Neural crest cell (in vitro differentiated cells): ENCODE data around the gene SMG6. TPM values are rescaled to one million over a fixed set of nuclear protein-coding genes. Genes with fewer than 3 reads are reported as not detected.

Source experiments
- DNase-seq: peaks from one replicate; pipeline ENCODE4 v3.0.0; 2021; ENCODE audit warnings: low read depth, mixed read lengths, low spot score
- H3K27ac Mint-ChIP-seq: one replicate; pipeline ENCODE4 v1.8.0; 2021; ENCODE audit warnings: mild to moderate bottlenecking, mixed read lengths; ENCODE audit not compliant: unreplicated experiment
- H3K27me3 Mint-ChIP-seq: 2 replicates; pipeline ENCODE4 v1.8.0; 2021; ENCODE audit warnings: low read depth, mild to moderate bottlenecking, mixed read lengths
- H3K36me3 Mint-ChIP-seq: 2 replicates; pipeline ENCODE4 v1.8.0; 2021; ENCODE audit warnings: low read depth, mild to moderate bottlenecking, mixed read lengths
- H3K4me1 Mint-ChIP-seq: 2 replicates; pipeline ENCODE4 v1.8.0; 2021; ENCODE audit warnings: mixed read lengths
- H3K4me3 Mint-ChIP-seq: one replicate; pipeline ENCODE4 v1.8.0; 2021; ENCODE audit warnings: mild to moderate bottlenecking, mixed read lengths
- H3K9me3 Mint-ChIP-seq: 2 replicates; pipeline ENCODE4 v1.8.0; 2021; ENCODE audit warnings: mixed read lengths
- CTCF ChIP-seq: fragments of 200-600 bp; sonication (generic); conservative IDR thresholded peaks from 2 replicates; pipeline ENCODE4 v1.5.0; 2021; ENCODE audit warnings: antibody characterized with exemption, mild to moderate bottlenecking
- total RNA-seq: library from RNA; stranded (reverse); gene quantifications from 2 replicates; pipeline ENCODE4 v1.2.1, GENCODE V29; 2021

Gene SMG6
- total RNA-seq, 1 donor from 2014 or later = 57.2 TPM

DNA sequence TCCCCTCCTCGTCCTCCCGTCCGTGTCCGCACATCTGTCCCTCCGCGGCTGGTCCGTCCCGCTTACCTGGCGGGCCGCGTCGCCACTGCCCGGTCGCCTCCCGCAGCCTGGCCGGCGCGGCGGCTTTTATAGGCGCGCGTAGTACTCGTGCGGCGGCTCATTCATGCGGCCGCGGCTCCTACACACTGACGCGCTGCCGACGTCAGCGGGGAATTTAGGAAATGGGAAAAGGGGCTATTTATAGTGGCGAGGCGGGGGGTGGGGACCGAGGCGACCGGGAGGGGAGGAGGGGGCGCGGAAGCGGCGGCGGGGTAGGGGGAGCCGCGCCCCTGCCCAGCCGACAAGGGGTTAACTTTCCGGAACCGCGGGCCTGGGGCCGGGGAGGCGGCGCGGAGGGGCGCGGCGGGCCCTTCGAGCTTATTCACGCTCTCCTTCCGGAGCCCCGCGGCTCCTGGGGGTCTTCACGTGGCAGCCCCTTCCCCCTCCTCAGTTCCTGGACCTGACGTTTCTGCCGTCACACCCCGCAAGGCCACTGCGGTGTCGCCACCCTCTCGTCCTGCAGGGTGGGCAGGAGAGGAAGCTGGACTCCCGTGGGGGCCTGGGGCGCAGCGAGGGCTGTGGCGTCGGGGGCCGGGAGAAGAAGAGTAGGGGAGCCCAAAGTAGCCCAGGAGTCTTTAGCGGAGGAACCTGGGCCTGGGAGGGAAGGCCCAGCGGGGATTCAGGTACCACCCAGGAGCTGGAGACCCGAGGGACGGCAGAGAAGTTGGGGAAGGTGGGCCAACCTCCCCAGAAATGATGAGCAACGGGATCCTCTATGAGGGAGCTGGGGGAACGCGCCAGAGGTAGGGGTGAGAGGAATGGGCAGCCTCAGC lies 252.3 kb downstream of the SMG6 start:
- H3K4me3 Mint-ChIP-seq = peak overlapping the region; percentile 73
- H3K27me3 Mint-ChIP-seq = peaks cover 51% of the 10 kb centered on the region
- H3K4me1 Mint-ChIP-seq = peaks cover 24% of the 10 kb centered on the region
- no peaks in the 10 kb centered on the region for H3K36me3 Mint-ChIP-seq
- H3K9me3 Mint-ChIP-seq = no peaks in the 10 kb centered on the region
- no peak for DNase-seq
- no peak overlapping the region for H3K27ac Mint-ChIP-seq
- TF ChIP-seq CTCF = no peak

- Mint-ChIP-seq H3K4me3 (no peak overlapping the region), H3K36me3 (no peaks in the 10 kb centered on the region), H3K27me3 (peaks cover 47% of the 10 kb centered on the region), H3K9me3 (no peaks in the 10 kb centered on the region), H3K27ac (no peak overlapping the region), H3K4me1 (peaks cover 24% of the 10 kb centered on the region)
- peak; percentile 26 for TF ChIP-seq CTCF
- DNase-seq = peak; percentile 53
These were observed 253.1 kb downstream of the SMG6 start for GRCh38 chr17:2050300-2051060.

- TF ChIP-seq CTCF = no peak
- no peaks in the 10 kb centered on the region for H3K9me3 Mint-ChIP-seq
- DNase-seq = peak; percentile 73
- H3K4me3 Mint-ChIP-seq = peak overlapping the region; percentile 90
- H3K27me3 Mint-ChIP-seq = peaks cover 43% of the 10 kb centered on the region
- H3K4me1 Mint-ChIP-seq = peaks cover 27% of the 10 kb centered on the region
- no peaks in the 10 kb centered on the region for H3K36me3 Mint-ChIP-seq
- no peak overlapping the region for H3K27ac Mint-ChIP-seq
These were observed 254.0 kb downstream of the SMG6 start for GRCh38 chr17:2049333-2050299.

- no peak for DNase-seq
- H3K4me3 Mint-ChIP-seq = peak overlapping the region; percentile 90
- peaks cover 29% of the 10 kb centered on the region for H3K4me1 Mint-ChIP-seq
- no peaks in the 10 kb centered on the region for H3K9me3 Mint-ChIP-seq
- H3K27ac Mint-ChIP-seq = no peak overlapping the region
- TF ChIP-seq CTCF = no peak
- peaks cover 36% of the 10 kb centered on the region for H3K27me3 Mint-ChIP-seq
- H3K36me3 Mint-ChIP-seq = no peaks in the 10 kb centered on the region
These were observed 254.8 kb downstream of the SMG6 start for GRCh38 chr17:2048805-2049204.

DNA sequence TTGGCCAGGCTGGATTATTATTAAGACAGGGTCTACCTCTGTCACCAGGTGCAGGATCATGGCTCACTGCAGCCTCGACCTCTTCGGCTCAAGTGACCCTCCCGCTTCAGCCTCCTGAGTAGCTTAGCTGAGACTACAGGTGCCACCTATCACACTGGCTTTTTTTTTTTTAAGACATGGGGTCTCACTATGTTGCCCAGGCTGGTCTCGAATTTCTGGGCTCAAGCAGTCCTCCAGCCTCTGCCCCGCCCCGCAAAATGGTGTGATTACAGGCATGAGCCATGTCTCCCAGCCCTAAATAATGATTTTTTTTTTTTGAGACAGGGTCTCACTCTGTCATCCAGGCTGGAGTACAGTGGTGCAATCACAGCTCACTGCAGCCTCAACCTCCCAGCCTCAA lies 256.0 kb downstream of the SMG6 start:
- peaks cover 28% of the 10 kb centered on the region for H3K27me3 Mint-ChIP-seq
- no peak for DNase-seq
- H3K4me3 Mint-ChIP-seq = peak overlapping the region; percentile 29
- no peaks in the 10 kb centered on the region for H3K9me3 Mint-ChIP-seq
- no peak for TF ChIP-seq CTCF
- peaks cover 31% of the 10 kb centered on the region for H3K4me1 Mint-ChIP-seq
- peaks cover 7% of the 10 kb centered on the region for H3K36me3 Mint-ChIP-seq
- no peak overlapping the region for H3K27ac Mint-ChIP-seq
